Stimulated activated CD4-positive, alpha-beta T cell treated with anti-CD3 and anti-CD28 coated beads, Interleukin-12 subunit alpha, Interleukin-12 subunit beta, amount 100 ng/mL, for 24 hours (primary cell): ENCODE data around the gene NBEA.

Source experiments
- DNase-seq, 2 experiments: peaks; one replicate each; pipeline ENCODE4 v3.0.0-alpha.2; 2020; ENCODE audit warnings: low read depth in 2 of 2

NBEA gene

GRCh38 chr13:35567406-35567980, 625.4 kb downstream of the NBEA start:
- DNase-seq, result no peak

- DNase-seq, result no peak
Observed at GRCh38 chr13:35573639-35574038, 631.6 kb downstream of the NBEA start.

- no peak for DNase-seq
Observed at GRCh38 chr13:35592457-35592856, 650.4 kb downstream of the NBEA start.

GRCh38 chr13:35593651-35594050, 651.6 kb downstream of the NBEA start:
- DNase-seq, result no peak

- DNase-seq, result no peak
Observed at GRCh38 chr13:35594096-35594495, 652.0 kb downstream of the NBEA start.

GRCh38 chr13:35595181-35595580, 653.1 kb downstream of the NBEA start:
- DNase-seq, result no peak

- DNase-seq, result no peak
Observed at GRCh38 chr13:35596321-35597030, 654.4 kb downstream of the NBEA start.

GRCh38 chr13:35597451-35597850, 655.4 kb downstream of the NBEA start:
- no peak for DNase-seq

GRCh38 chr13:35598233-35598632, 656.2 kb downstream of the NBEA start:
- DNase-seq, result no peak

- DNase-seq, result no peak
Observed at GRCh38 chr13:35598790-35599369, 656.8 kb downstream of the NBEA start.

GRCh38 chr13:35599384-35599783, 657.3 kb downstream of the NBEA start:
- no peak for DNase-seq

GRCh38 chr13:35600137-35600536, 658.1 kb downstream of the NBEA start:
- DNase-seq, result no peak

- DNase-seq, result no peak
Observed at GRCh38 chr13:35603593-35604285, 661.7 kb downstream of the NBEA start.

- no peak for DNase-seq
Observed at GRCh38 chr13:35614666-35615065, 672.6 kb downstream of the NBEA start.

- no peak for DNase-seq
Observed at GRCh38 chr13:35617420-35617819, 675.4 kb downstream of the NBEA start.

- no peak for DNase-seq
Observed at GRCh38 chr13:35618565-35619083, 676.6 kb downstream of the NBEA start.

GRCh38 chr13:35621989-35622388, 679.9 kb downstream of the NBEA start:
- no peak for DNase-seq

GRCh38 chr13:35629026-35629425, 687.0 kb downstream of the NBEA start:
- DNase-seq, result no peak

- no peak for DNase-seq
Observed at GRCh38 chr13:35630551-35631275, 688.6 kb downstream of the NBEA start.

- DNase-seq, result no peak
Observed at GRCh38 chr13:35631666-35632065, 689.6 kb downstream of the NBEA start.

- no peak for DNase-seq
Observed at GRCh38 chr13:35643625-35644024, 701.6 kb downstream of the NBEA start.
